ENCODE measurements around the gene STRC. TPM values are rescaled to one million over a fixed set of nuclear protein-coding genes. Genes with fewer than 3 reads are reported as not detected.
"Not testable (repeated sequence)": the region's sequence is repeated elsewhere in the genome, so short reads cannot be mapped to it uniquely, and the experiment has no call there.

The STRC gene
- total RNA-seq, 1 donor from 2014 or later: under 0.01 TPM

DNA sequence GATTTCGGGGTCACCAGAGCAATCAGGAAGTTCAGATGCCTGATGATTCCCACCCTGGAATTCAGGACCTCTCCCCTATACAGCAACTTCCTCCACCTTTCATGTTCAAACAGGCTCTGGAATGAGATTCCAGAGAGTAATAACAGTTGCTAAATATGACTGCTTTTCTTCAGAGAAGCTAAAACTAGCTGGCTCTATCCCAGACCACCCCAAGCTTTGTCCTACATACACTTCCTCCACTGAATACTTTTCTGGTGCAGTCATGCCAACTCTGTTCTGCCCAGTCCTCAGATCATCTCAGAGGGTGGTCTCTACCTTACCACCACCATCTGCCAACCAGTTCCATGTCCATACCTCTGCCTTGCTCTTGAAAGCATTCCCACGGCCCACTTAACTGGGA is 52.0 kb downstream of the STRC start:
- DNase-seq (ENCODE audit: low read depth, low spot score): not testable (repeated sequence)

DNA sequence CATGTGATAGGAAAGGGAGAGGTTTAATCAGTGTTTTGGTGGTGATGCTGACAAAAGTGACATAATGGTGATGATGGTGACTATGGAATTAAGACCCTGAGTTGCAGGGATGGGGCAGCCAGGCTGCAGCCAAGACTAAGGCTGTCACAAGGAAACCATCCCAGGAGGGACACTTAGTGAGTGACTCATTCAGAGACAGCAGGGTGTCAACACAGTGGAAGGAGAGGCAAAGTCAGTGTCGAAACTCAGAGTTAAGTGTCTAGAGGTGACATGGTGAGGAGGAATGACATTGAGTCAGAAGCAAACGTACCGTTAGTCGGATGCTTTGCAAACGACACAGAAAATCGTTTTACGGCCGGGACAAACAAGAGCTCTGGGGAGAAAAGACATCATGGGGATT is 54.8 kb downstream of the STRC start:
- not testable (repeated sequence) for DNase-seq (ENCODE audit: low read depth, low spot score)

GRCh38 chr15:43562753-43563152 is 55.8 kb downstream of the STRC start:
- DNase-seq (ENCODE audit: low read depth, low spot score): not testable (repeated sequence)

DNA sequence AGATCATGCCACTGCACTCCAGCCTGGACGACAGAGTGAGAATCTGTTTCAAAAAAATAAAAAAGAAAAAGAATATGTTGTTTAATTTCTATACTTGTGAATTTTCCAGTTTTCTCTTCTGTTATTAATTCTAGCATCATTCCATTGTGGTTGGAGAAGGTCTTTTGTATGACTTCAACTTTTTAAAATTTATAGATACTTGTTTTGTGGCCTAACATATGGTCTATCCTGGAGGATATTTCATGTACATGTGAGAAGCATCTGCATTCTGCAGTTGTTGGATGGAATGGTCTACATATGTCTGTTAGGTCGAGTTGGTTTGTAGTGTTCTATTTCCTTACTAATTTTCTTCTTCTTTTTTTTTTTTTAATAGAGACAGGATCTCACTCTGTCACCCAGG is 65.6 kb downstream of the STRC start:
- DNase-seq (ENCODE audit: low read depth, low spot score): no peak

DNA sequence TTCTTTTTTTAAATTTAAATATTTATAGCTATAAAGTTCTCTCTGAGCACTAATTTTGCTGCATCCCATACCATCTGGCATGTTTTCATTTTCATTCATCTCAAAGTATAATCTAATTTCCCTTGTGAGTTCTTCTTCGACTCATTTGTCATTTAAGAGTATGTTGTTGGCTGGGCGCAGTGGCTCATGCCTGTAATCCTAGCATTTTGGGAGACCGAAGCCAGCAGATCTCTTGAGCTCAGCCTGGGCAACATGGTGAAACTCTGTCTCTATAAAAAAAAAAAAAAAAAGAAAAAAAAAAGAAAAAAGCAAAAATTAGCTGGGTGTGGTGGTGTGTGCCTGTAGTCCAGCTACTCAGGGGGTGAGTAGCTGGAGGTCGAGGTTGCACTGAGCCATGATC is 66.3 kb downstream of the STRC start:
- no peak for DNase-seq (ENCODE audit: low read depth, low spot score)

DNA sequence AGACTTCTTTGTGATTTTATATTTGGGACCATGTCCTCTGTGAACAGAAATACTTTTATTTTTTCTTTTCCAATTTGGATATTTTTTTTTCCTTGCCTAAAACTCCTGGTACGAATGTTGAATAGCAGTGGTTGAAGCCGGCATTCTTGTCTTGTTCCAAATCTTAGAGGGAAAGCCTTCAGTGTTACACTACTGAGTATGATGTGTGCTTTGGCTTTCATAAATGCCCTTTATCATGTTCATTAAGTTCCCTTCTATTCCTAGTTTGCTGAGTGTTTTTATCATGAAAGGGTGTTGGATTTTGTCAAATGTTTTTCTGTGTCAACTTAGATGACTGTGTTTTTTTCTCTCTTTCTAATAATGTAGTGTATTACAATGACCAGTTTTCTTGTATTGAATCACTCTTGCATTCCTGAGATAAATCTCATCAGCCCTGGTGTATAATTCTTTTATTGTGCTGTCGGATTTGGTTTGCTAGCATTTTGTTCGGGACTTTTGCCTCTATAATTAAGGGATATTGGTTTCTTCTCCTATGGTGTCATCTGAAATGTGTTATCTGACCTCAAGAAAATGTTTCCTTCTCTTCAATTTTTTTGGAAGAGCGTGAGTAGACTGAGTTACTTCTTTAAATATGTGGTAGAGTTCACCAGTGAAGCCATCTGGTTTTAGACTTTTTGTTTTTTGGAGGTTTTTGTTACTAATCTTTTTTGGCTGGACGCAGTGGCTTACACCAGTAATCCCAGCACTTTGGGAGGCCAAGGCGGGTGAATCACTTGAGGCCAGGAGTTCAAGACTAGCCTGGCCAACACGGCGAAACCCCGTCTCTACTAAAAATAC is 67.9 kb downstream of the STRC start:
- no peak for DNase-seq (ENCODE audit: low read depth, low spot score)

Other genes starting within 250 kb of the STRC start
- 14.6 and 23.7 TPM in 2 replicates for gene ZSCAN29, start 247.8 kb downstream of the STRC start, total RNA-seq
- 12.7 and 21.3 TPM in 2 replicates for gene TUBGCP4, start 247.7 kb downstream of the STRC start, total RNA-seq
- 54.2 and 74.5 TPM in 2 replicates for gene TP53BP1, start 125.6 kb downstream of the STRC start, total RNA-seq
- 1.4 and 1.6 TPM in 2 replicates for gene MAP1A, start 101.2 kb downstream of the STRC start, total RNA-seq
- 13.8 and 35.5 TPM in 2 replicates for gene PPIP5K1, start 28.6 kb downstream of the STRC start, total RNA-seq
- not detected in 2 replicates for gene CKMT1B, start 24.8 kb downstream of the STRC start, total RNA-seq
- gene CATSPER2, start 30.0 kb upstream of the STRC start, total RNA-seq: 0.33 and 1.0 TPM in 2 replicates
- gene CKMT1A, start 75.1 kb upstream of the STRC start, total RNA-seq: not detected in 2 replicates
- 166 and 578 TPM in 2 replicates for gene PDIA3, start 127.6 kb upstream of the STRC start, total RNA-seq
- gene ELL3, start 158.2 kb upstream of the STRC start, total RNA-seq: 2.0 and 2.8 TPM in 2 replicates
- 243 and 369 TPM in 2 replicates for gene SERF2, start 173.5 kb upstream of the STRC start, total RNA-seq
- gene SERINC4, start 181.4 kb upstream of the STRC start, total RNA-seq: not detected in 2 replicates
- 7.6 and 10.3 TPM in 2 replicates for gene HYPK, start 181.8 kb upstream of the STRC start, total RNA-seq
- 24.2 and 38.4 TPM in 2 replicates for gene MFAP1, start 205.9 kb upstream of the STRC start, total RNA-seq
- 18.1 and 22.8 TPM in 2 replicates for gene WDR76, start 208.2 kb upstream of the STRC start, total RNA-seq